Gastroesophageal sphincter (tissue), 4 donors: Measurements from ENCODE around the gene SLIT3. TPM values are rescaled to one million over a fixed set of nuclear protein-coding genes. Genes with fewer than 3 reads are reported as not detected.

Experiments used
- ATAC-seq: fragments of 150-250 bp; one replicate; pipeline ENCODE4 v1.9.1; 2016; ENCODE audit warnings: mild to moderate bottlenecking, moderate library complexity
- H3K27ac ChIP-seq, 4 donors: fragments of 200-600 bp; sonication (generic) in 3 of 4; 1 replicate in 3 of 4; 2 replicates in 1 of 4; pipeline ENCODE4 v1.5.1; 2016 to 2019
- H3K27me3 ChIP-seq: fragments of 200-600 bp; sonication (generic); one replicate; pipeline ENCODE4 v1.5.1; 2019
- H3K36me3 ChIP-seq, 2 donors: fragments of 200-600 bp; sonication (generic); one replicate each; pipeline ENCODE4 v1.5.1; 2019; ENCODE audit warnings: control low read depth in 1 of 2
- H3K4me1 ChIP-seq, 3 donors: fragments of 200-600 bp; sonication (generic); 1 replicate in 2 of 3; 2 replicates in 1 of 3; pipeline ENCODE4 v1.5.1; 2016 to 2019; ENCODE audit warnings: control low read depth in 2 of 3
- H3K4me3 ChIP-seq, 2 donors: fragments of 200-600 bp; sonication (generic); one replicate each; pipeline ENCODE4 v1.5.1; 2019; ENCODE audit warnings: mild to moderate bottlenecking in 1 of 2, moderate library complexity in 1 of 2
- H3K9me3 ChIP-seq, 3 donors: fragments of 200-600 bp; sonication (generic); one replicate each; pipeline ENCODE4 v1.5.1; 2017 to 2019; ENCODE audit warnings: control low read depth in 2 of 3
- EP300 ChIP-seq: sonication (generic); formaldehyde crosslinking; IDR thresholded peaks from one replicate; pipeline ENCODE4 v1.6.1; 2017; ENCODE audit warnings: antibody characterized with exemption, mild to moderate bottlenecking
- POLR2A ChIP-seq, 2 donors: fragments of 450-650 bp; IDR thresholded peaks; one replicate each; pipeline ENCODE4 v1.6.1; 2017; ENCODE audit warnings: antibody characterized with exemption in 2 of 2, mild to moderate bottlenecking in 2 of 2, moderate library complexity in 1 of 2
- POLR2AphosphoS5 ChIP-seq: sonication (generic); formaldehyde crosslinking; IDR thresholded peaks from one replicate; pipeline ENCODE4 v1.6.1; 2017; ENCODE audit warnings: antibody characterized with exemption
- WGBS, 2 donors: methylation state at CpG; one replicate each; pipeline ENCODE4 v1.1.5; 2018; ENCODE audit warnings: low coverage in 1 of 2; 5-methylcytosine and 5-hydroxymethylcytosine counted together
- total RNA-seq, 4 donors: library from RNA; depleted of rRNA; stranded (reverse); fragments of >200 nt; gene quantifications; one replicate each; pipeline ENCODE4 v1.1.0, GENCODE V29; 2016
- TF ChIP-seq, protein P1 (sequence below), 4 experiments: fragments of 200-600 bp in 2 of 4; fragments of 450-650 bp in 2 of 4; sonication (generic) in 1 of 4; IDR thresholded peaks; one replicate each; pipeline ENCODE4 v1.5.1; 2017 to 2019; ENCODE audit warnings: antibody characterized with exemption in 4 of 4, mild to moderate bottlenecking in 2 of 4, moderate library complexity in 2 of 4

The SLIT3 gene
- total RNA-seq, 4 donors from 2014 or later, result 29.6 to 76.3 (median 31.1) TPM

DNA sequence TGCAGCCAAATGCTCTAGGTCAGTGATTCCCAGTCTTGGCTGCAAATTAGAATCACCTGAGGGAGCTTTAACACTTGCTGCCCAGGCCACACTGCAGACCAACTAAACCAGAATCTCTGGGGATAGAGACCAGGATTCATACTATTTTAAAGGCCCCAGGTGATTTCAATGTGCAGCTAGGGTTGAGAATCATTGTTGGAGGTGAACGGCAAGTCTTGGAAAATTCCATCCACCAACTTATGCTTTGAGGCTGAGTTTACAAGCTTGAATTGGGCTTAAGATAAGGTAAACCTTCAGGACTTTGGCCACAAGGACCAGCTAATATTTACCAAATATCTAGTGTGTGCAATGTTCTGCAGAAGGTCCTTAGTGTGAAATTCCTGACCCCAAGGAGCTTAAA lies 27.5 kb downstream of the SLIT3 start:
- H3K27ac ChIP-seq, result no peak overlapping the region
- ATAC-seq, result no peak

DNA sequence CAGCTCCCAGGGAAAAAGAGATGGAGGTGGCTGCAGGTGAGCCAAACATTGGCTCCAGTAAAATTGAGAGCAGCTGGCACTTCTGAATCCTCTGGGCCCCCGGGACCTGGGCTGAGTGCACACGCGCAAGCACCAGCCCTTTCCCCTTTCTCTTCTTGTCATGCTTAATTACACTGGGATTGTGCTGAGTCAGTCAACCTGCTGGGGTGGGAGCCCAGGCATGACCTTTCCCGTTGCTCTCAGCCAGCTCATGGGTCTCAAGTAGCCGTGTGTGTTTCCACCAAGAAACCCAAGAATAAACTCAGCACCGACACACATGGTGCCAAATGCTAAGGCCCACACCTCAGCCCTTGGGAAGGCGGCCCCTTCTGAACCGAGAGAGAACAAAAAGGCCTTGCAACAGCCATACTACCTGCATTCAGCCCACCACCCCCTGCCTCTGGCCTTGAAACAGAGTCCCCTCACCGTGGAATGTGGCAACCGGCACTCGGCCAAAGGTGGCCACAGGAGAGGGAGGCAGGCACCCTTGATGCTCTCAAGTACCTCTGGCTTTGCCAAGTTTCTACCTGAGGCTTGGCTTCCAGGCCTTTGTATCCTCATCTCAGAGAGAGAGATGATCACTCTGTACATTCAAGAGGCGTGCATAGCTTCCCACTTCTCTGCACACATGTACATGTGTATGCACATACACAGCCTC lies 28.1 kb downstream of the SLIT3 start:
- Histone ChIP-seq H3K27me3 (no peaks in the 10 kb centered on the region), H3K4me3 (no peak overlapping the region), H3K4me1 (peaks cover 0 to 18% (median 0%) of the 10 kb centered on the region in 3 donors), H3K9me3 (no peaks in the 10 kb centered on the region), H3K36me3 (no peaks in the 10 kb centered on the region), H3K27ac (no peak overlapping the region)
- 73 to 93% methylated on average over 3 to 6 of the region's 12 CpGs for WGBS, 2 donors
- TF ChIP-seq POLR2AphosphoS5 (no peak), EP300 (no peak), POLR2A (IDR thresholded peaks at IDR 0.05) (no peak)
- TF ChIP-seq, protein P1, sequence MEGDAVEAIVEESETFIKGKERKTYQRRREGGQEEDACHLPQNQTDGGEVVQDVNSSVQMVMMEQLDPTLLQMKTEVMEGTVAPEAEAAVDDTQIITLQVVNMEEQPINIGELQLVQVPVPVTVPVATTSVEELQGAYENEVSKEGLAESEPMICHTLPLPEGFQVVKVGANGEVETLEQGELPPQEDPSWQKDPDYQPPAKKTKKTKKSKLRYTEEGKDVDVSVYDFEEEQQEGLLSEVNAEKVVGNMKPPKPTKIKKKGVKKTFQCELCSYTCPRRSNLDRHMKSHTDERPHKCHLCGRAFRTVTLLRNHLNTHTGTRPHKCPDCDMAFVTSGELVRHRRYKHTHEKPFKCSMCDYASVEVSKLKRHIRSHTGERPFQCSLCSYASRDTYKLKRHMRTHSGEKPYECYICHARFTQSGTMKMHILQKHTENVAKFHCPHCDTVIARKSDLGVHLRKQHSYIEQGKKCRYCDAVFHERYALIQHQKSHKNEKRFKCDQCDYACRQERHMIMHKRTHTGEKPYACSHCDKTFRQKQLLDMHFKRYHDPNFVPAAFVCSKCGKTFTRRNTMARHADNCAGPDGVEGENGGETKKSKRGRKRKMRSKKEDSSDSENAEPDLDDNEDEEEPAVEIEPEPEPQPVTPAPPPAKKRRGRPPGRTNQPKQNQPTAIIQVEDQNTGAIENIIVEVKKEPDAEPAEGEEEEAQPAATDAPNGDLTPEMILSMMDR (IDR thresholded peaks at IDR 0.05), result no peak
- ATAC-seq, result no peak

More for the DNA sequence above, 27.5 kb downstream of the SLIT3 start:
- Histone ChIP-seq H3K4me1 (peaks cover 0 to 13% (median 0%) of the 10 kb centered on the region in 3 donors), H3K36me3 (no peaks in the 10 kb centered on the region), H3K9me3 (no peaks in the 10 kb centered on the region), H3K27me3 (no peaks in the 10 kb centered on the region), H3K4me3 (no peak overlapping the region)
- 100% methylated on average over 1 of the region's 1 CpG; no CpG with 5 or more reads in 1 of the 2 donors for WGBS, 2 donors
- TF ChIP-seq EP300 (no peak), POLR2A (IDR thresholded peaks at IDR 0.05) (no peak), POLR2AphosphoS5 (no peak)
- TF ChIP-seq, protein P1 (IDR thresholded peaks at IDR 0.05), result no peak

DNA sequence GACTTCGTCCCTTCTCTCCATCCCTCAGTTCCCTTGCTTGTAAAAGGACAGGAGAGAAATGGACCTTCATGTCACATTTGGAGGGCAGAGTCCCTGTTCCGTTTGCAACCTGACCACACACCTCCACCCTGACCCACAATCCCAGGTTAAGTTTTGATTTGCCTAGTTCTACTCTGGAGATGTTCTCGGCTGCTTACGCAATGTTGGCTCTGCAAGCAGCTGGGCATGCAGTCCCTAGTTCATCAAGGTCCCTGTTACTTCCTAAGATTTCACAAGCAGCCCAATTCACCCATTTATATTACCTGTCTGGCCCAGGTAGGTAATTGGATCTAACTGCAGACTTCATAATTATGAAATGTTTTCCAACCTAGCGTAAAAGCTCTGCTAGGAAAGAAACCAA lies 28.8 kb downstream of the SLIT3 start:
- TF ChIP-seq EP300, result no peak
- no peaks in the 10 kb centered on the region for H3K9me3 ChIP-seq
- peaks cover 0 to 21% (median 3%) of the 10 kb centered on the region in 3 donors for H3K4me1 ChIP-seq
- ATAC-seq, result no peak
- no peak overlapping the region for H3K27ac ChIP-seq
- no peaks in the 10 kb centered on the region for H3K27me3 ChIP-seq
- WGBS, 2 donors, result 95 to 97% methylated on average over 4 to 5 of the region's 5 CpGs
- H3K4me3 ChIP-seq, result no peak overlapping the region
- no peaks in the 10 kb centered on the region for H3K36me3 ChIP-seq

DNA sequence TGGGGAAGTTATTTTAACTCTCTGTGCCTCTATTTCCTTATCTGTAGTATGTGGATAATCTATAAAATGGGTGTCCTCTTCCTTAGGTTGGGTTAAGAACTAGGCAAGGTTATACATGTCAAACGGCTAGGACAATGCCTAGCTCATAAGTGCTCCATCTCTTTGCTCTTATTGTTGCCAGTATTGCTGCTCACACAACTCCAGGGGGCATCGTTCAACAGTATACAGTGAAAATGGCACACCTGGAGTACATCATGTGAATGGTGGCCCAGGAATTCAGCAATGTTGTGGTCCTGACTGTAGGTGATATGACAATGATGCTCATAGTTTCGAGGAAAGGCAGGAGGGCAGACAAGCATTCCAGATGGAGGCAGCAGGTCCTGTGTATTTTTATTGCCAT lies 30.1 kb downstream of the SLIT3 start:
- ATAC-seq, result no peak
- H3K9me3 ChIP-seq, result no peaks in the 10 kb centered on the region
- H3K4me3 ChIP-seq, result no peak overlapping the region
- WGBS, 2 donors, result 50 to 56% methylated on average over 1 to 2 of the region's 3 CpGs
- TF ChIP-seq POLR2AphosphoS5 (no peak), POLR2A (IDR thresholded peaks at IDR 0.05) (no peak), EP300 (no peak)
- TF ChIP-seq, protein P1 (IDR thresholded peaks at IDR 0.05), result no peak
- no peak overlapping the region for H3K27ac ChIP-seq
- H3K36me3 ChIP-seq, result no peaks in the 10 kb centered on the region
- peaks cover 0 to 21% (median 3%) of the 10 kb centered on the region in 3 donors for H3K4me1 ChIP-seq
- H3K27me3 ChIP-seq, result no peaks in the 10 kb centered on the region

DNA sequence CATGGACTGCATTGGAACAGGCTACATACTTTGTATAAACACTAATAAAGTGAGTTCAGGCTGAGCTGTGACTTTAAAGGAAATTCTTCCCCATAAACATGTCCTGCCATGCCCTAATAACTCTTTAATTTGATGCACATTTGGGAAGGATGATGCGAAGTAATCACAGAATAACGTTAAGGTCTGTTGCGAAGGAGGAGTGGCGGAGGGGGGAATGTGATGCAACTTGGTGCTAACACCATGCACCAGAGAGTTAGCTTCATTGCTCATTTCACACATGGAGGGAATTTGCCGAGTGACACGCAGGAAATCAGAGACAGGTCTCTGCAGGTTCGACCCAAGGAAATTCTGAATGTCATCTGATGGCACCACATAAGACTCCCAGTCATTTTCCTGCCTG lies 32.9 kb downstream of the SLIT3 start:
- ATAC-seq, result no peak
- no peaks in the 10 kb centered on the region for H3K36me3 ChIP-seq
- H3K9me3 ChIP-seq, result no peaks in the 10 kb centered on the region
- H3K27ac ChIP-seq, result no peak overlapping the region
- TF ChIP-seq POLR2A (IDR thresholded peaks at IDR 0.05), result no peak
- TF ChIP-seq, protein P1 (IDR thresholded peaks at IDR 0.05), result no peak
- H3K27me3 ChIP-seq, result no peaks in the 10 kb centered on the region
- no peak overlapping the region for H3K4me3 ChIP-seq
- H3K4me1 ChIP-seq, result peaks cover 0 to 21% (median 3%) of the 10 kb centered on the region in 3 donors
- WGBS, 2 donors, result 56 to 63% methylated on average over 6 to 7 of the region's 7 CpGs
